Lower lobe of right lung (tissue), 2 donors: ENCODE measurements around the gene PTPRK. TPM values are rescaled to one million over a fixed set of nuclear protein-coding genes. Genes with fewer than 3 reads are reported as not detected.

Source experiments
- ATAC-seq, 2 donors: fragments of 200-7000 bp; cut with Tn5 transposase; one replicate each; pipeline ENCODE4 v1.9.1; 2020 to 2022; ENCODE audit warnings: mild to moderate bottlenecking in 2 of 2, moderate library complexity in 2 of 2
- DNase-seq: peaks from one replicate; pipeline ENCODE4 v3.0.0-alpha.2; 2020
- H3K27ac ChIP-seq: fragments of 200-600 bp; one replicate; pipeline ENCODE4 v1.8.0; 2022
- H3K27me3 ChIP-seq: fragments of 200-600 bp; one replicate; pipeline ENCODE4 v1.8.0; 2022; ENCODE audit warnings: low read depth
- H3K36me3 ChIP-seq: fragments of 200-600 bp; one replicate; pipeline ENCODE4 v1.8.0; 2022; ENCODE audit warnings: mild to moderate bottlenecking
- H3K4me1 ChIP-seq: fragments of 200-600 bp; one replicate; pipeline ENCODE4 v1.8.0; 2022
- H3K4me3 ChIP-seq: fragments of 200-600 bp; one replicate; pipeline ENCODE4 v1.8.0; 2022; ENCODE audit warnings: mild to moderate bottlenecking
- H3K9me3 ChIP-seq: fragments of 200-600 bp; one replicate; pipeline ENCODE4 v1.8.0; 2022
- intact Hi-C: fragments of 100-400 bp; cut with DNase I; formaldehyde crosslinking; loops from one replicate; pipeline ENCODE4 v1.11.0; 2022
- total RNA-seq: library from RNA; stranded (reverse); fragmentation: NEBNext Ultra II Directional; extraction: Animal tissue kit (Norgen Biotek cat#: 25700); gene quantifications from one replicate; pipeline ENCODE4 v1.2.1, GENCODE V29; 2021
- TF ChIP-seq, protein P1 (sequence below): fragments of 200-600 bp; IDR thresholded peaks from one replicate; pipeline ENCODE4 v1.8.0; 2022; ENCODE audit warnings: antibody characterized with exemption, mild to moderate bottlenecking
- donor health status: DM: no; HTN: yes; CAD: no; lungs with severe emphysema.

PTPRK gene
- total RNA-seq, 1 donor from 2014 or later = 62.7 TPM

DNA sequence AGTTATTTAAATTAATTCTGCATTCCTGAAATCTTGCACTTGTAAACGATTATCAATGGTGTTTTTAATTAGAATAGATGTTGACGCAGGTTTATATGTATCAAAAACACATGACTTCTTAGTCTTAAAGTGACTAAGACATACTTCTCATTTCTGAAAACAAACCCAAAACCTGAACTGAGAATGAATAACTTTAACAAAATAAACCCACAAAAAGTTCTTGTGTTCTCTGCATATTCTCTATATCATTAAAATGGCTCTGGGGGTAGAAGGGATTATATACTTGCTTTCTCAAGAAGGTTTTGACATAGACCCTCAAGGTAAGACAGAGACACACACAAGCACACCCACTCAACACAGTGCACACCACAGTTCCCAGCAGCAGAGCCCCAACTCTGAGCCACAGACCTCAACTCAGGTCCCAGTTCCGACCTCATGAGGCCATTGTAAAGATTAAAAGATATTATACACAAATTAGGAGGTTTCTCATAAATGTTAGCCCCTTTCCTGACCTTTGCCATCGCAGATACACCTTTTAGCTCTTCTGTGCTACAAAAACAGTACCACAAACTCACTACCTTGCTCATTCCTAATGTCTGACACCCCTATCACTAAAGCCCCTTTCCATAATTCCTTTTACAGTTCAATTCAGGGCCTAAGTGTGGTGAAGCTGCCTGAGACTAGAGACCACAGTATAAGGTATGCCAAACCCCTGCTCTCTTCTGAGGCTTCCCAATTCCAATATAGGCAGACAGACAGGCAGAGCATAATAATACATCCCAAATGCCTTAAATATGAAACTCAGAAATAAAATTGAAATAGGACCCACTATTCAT lies 267.8 kb downstream of the PTPRK start:
- Histone ChIP-seq H3K4me3 (no peak overlapping the region), H3K27ac (no peak overlapping the region), H3K36me3 (no peaks in the 10 kb centered on the region), H3K4me1 (no peaks in the 10 kb centered on the region), H3K27me3 (no peaks in the 10 kb centered on the region), H3K9me3 (no peaks in the 10 kb centered on the region)
- TF ChIP-seq, protein P1, sequence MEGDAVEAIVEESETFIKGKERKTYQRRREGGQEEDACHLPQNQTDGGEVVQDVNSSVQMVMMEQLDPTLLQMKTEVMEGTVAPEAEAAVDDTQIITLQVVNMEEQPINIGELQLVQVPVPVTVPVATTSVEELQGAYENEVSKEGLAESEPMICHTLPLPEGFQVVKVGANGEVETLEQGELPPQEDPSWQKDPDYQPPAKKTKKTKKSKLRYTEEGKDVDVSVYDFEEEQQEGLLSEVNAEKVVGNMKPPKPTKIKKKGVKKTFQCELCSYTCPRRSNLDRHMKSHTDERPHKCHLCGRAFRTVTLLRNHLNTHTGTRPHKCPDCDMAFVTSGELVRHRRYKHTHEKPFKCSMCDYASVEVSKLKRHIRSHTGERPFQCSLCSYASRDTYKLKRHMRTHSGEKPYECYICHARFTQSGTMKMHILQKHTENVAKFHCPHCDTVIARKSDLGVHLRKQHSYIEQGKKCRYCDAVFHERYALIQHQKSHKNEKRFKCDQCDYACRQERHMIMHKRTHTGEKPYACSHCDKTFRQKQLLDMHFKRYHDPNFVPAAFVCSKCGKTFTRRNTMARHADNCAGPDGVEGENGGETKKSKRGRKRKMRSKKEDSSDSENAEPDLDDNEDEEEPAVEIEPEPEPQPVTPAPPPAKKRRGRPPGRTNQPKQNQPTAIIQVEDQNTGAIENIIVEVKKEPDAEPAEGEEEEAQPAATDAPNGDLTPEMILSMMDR = no peak
- no peak for ATAC-seq
- intact Hi-C loops = no loop called here
- no peak for DNase-seq

DNA sequence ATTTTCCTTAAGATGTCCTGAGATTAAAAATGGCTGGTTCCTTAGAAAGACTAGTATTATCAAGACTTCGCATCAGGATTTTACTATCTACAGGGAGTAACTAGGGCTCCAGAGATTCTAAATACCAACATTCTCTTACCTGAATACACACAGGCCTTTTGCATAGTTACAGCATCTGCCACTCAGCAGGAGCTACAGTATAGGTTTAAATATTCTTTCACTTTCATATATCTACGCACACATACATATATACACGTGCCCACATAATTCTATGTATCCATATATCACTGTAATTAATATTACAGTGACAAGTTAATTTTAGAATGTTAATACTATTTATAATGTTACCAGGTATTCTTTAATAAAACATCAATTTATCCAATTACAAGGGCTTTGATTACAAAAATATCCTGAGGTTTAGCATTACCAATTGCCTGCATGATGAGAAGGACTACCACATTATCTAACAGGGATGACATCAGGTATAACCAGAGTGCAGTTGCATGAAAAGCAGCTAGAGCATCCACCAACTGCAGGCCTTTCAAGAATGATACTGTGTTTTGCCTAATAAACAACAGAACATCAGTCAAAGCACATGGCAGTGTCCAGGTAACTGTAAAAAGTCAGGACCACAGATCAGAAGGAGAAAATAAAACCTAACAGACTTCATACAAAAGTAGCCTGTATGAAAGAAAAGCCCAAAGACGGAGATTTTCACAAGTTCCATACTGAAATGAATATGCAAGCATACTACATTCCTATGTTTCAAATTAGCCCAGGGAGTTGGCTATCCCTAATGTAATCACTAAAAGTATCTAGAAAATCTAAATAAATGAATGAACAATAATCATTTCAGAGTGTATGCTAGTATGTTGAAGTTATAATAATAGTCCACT lies 268.7 kb downstream of the PTPRK start:
- Histone ChIP-seq H3K36me3 (no peaks in the 10 kb centered on the region), H3K27me3 (no peaks in the 10 kb centered on the region), H3K27ac (no peak overlapping the region), H3K4me3 (no peak overlapping the region), H3K9me3 (no peaks in the 10 kb centered on the region), H3K4me1 (no peaks in the 10 kb centered on the region)
- no peak for DNase-seq
- intact Hi-C loops = no loop called here
- TF ChIP-seq, protein P1 = no peak
- no peak for ATAC-seq

DNA sequence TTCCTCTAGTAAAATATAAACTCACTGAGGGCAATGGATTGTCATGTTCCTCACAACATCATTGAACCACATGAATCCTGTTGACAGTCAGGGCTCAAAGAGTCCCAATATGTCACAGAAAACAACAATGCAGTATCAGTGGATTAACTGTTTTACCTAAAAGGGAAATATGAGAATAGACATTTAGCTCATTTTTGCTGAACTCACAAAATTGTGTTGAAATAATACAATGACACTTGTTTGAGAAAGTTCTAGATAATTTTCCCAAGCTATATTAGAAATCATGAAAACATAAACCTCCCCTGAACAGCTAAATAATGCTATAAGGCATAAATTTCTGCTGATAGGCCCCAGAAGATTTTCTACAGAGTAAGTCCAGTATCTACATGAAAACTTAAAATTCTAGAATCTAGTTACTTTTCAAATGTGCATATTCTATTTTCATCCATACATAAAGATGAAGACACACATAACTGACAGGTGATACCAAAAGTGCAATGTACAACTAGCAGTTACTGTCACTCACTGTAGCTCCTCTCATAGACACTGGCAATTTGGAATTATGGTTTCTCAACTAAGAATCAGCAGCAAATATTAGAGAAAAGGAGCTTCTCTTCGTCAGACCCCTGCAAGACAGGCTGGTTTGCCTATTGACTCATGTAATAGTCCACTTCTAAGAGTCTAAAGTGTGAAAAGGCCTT lies 269.9 kb downstream of the PTPRK start:
- Histone ChIP-seq H3K4me1 (no peaks in the 10 kb centered on the region), H3K36me3 (no peaks in the 10 kb centered on the region), H3K9me3 (no peaks in the 10 kb centered on the region), H3K4me3 (no peak overlapping the region), H3K27me3 (no peaks in the 10 kb centered on the region), H3K27ac (no peak overlapping the region)
- intact Hi-C loops = no loop called here
- ATAC-seq (no peak), DNase-seq (no peak)
- TF ChIP-seq, protein P1 = no peak

DNA sequence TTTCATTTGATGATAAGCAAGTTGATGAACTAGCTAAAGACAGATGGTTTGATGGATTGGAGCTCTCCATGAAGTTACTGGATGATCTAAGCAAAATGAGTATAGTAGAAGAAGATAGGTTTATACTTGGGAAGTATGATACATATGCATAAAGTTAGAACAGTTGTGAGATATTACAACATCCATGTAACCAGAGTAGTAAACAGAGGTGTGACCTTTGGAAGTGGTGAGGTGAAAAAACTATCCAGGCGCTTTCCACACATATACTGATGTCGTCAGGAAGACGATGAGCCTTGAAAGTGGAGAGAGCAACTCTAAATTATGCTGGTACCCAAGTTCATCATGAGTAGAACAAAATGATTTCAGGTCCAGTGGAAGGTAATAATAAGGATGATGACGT lies 271.0 kb downstream of the PTPRK start:
- intact Hi-C loops = no loop called here
- DNase-seq = no peak
- no peak overlapping the region for H3K27ac ChIP-seq

More for the DNA sequence above, 271.0 kb downstream of the PTPRK start:
- H3K27me3 ChIP-seq = no peaks in the 10 kb centered on the region
- no peaks in the 10 kb centered on the region for H3K36me3 ChIP-seq
- ATAC-seq = no peak
- H3K9me3 ChIP-seq = no peaks in the 10 kb centered on the region
- no peaks in the 10 kb centered on the region for H3K4me1 ChIP-seq
- H3K4me3 ChIP-seq = no peak overlapping the region
- TF ChIP-seq, protein P1 = no peak
